HG03066 (cell line): Measurements from ENCODE around the gene ZNF224.
"Not testable (repeated sequence)": the region's sequence is repeated elsewhere in the genome, so short reads cannot be mapped to it uniquely, and the experiment has no call there.

Experiments
- ATAC-seq: cut with Tn5 transposase; IDR thresholded peaks from one replicate; pipeline ENCODE4 v1.9.1; 2021; ENCODE audit warnings: low read depth; ENCODE audit not compliant: unreplicated experiment

The ZNF224 gene

DNA sequence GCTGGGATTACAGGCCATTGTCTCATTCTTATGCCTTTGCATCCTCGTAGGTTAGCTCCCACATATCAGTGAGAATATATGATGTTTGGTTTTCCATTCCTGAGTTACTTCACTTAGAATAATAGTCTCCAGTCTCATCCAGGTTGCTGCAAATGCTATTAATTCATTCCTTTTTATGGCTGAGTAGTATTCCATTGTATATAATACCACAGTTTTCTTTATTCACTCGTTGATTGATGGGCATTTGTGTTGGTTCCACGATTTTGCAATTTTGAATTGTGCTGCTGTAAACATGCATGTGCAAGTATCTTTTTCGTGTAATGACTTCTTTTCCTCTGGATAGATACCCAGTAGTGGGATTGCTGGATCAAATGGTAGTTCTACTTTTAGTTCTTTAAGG is 27.0 kb downstream of the ZNF224 start:
- not testable (repeated sequence) for ATAC-seq

DNA sequence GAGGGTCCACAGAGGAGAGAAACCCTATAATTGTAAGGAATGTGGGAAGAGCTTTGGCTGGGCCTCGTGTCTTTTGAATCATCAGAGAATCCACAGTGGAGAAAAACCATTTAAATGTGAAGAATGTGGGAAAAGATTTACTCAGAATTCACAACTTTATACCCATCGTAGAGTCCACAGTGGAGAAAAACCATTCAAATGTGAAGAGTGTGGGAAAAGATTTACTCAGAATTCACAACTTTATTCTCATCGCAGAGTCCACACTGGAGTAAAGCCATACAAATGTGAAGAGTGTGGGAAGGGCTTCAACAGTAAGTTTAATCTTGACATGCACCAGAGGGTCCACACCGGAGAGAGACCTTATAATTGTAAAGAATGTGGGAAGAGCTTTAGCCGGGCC is 37.8 kb downstream of the ZNF224 start:
- ATAC-seq: no peak

DNA sequence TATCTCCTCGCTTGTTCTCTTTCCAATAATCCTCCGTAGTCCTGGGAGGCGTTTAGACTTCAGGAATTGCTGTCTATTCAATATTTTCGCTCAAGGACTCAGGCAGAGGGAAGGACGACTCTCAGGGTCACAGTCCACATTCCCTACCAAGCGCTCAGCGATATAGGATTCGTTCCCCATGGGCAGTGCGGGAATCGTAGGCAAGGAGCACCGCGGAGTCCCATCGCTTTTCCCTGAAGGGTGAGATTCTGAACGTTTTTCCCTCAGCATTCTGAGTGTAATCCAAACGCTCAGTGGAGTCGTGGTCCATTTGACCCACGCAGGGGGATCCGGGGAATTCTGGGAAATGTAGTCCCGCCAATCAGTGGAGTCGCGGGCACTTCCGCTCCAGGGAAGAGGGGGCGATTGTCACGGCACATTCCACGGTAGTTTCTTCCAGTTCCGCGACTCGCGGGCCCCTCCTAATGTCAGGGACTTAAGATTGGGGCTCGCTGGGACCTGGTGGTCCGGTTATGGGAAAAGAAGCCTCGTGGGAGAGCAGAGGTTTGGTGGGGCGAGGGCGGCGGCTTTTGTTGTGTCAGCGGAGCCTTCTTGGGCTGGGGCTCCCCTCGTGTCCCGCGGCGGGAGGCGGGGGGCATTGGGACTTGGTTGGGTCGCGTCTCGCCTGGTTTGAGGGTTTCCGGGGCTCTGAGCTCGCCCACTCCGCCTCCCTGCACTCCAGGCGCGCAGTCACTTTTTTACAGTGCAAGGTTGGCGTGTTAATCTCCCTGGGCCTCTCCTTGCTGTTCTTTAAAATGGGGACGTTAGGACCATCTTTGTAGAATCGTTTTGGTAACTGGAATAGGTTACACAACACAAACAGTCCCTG is 47.3 kb downstream of the ZNF224 start, which contains the start of gene ZNF234:
Gene ZNF234, plus strand, starts transcription at position 364 of the 868 bp plus-strand sequence. CDS start 3,079 bp downstream, outside the sequence.
- peak; percentile 89 for ATAC-seq

DNA sequence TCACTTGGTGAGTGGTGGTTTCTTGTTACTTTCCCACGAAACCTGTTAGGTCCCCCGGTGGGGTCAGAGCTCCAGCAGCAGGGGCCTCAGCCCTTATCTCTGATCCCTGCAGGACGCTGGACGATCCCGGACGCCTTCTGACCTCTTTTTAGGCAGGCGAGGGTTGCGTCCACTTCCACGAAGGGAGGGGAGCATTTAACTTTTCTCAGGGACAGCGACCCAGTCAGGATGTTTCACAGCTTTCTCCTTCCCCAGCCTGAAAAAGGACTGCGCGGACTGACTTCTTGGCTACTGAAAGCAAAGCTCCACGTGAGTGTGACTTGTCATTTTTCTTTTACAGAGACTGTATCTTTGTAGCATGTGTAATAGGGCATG is 47.9 kb downstream of the ZNF224 start:
- ATAC-seq: no peak

DNA sequence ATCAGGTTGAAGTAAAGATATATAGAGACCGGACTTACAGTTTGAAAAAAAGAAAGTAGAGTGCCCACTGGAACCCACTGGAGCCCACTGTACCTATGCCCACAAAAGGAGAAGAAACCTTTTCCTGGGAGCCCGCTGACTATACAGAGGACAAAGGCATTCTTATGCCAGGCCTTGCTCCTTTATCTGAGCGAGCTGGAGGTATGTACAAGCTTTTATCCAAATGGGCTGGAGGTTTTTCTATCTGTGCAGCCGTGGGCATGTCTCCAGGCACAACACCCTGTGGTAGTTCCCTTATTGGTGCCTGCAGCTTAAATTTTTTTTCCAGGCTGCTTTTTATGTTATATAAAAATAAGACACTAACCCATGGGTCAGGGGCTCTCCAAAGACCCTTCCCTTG is 55.6 kb downstream of the ZNF224 start:
- no peak for ATAC-seq

DNA sequence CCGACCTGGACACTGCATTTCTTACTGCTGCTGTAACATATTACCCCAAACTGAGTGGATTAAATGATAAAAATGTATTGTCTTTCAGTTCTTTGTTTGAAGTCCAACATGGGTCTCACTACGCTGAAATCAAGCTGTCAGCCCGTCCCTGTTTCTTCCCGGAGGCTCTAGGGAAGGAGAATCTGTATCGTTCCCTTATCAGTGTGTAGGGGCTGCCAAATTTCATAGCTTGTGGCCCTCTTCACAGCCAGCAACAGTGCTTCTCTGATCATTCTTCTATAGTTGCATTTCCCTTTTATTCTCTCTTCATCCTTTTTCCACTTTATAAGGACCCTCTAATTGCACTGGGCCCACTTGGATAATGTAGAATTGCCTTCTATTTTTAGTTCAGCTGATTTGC is 57.3 kb downstream of the ZNF224 start:
- no peak for ATAC-seq

DNA sequence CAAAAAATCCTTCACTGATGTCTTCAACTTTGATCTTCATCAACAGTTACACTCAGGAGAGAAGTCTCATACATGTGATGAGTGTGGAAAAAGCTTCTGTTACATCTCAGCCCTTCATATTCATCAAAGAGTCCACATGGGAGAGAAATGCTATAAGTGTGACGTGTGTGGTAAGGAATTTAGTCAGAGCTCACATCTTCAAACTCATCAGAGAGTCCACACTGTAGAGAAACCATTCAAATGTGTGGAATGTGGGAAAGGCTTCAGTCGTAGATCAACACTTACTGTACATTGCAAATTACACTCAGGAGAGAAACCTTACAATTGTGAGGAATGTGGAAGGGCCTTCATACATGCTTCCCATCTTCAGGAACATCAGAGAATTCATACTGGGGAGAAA is 62.3 kb downstream of the ZNF224 start:
- ATAC-seq: no peak
